IPS-NIHi11 (cell line): Measurements from ENCODE around the gene MSI2.

Source experiments
- DNase-seq: peaks from one replicate; pipeline ENCODE4 v3.0.0; 2012; ENCODE audit warnings: mixed read lengths, low spot score

The MSI2 gene

DNA sequence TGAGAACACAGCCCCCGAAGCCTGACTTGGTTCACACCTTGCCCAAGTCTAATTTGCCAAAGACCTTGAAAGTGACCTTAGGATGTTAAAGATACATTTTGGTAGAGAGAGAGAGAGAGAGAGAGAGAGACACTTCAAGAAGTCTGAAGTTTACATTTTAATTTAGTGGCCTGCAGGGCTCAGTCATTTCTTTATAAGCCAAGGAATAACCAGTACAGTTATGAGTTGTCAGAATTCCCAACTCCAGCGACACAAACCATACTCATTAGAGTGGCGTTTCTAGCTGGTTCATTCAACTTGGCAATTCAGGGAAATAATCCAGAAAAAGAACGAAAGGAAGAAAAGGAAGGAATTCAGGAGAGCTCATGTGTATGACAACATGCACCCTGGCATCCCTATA is 284.7 kb downstream of the MSI2 start:
- DNase-seq = no peak

DNA sequence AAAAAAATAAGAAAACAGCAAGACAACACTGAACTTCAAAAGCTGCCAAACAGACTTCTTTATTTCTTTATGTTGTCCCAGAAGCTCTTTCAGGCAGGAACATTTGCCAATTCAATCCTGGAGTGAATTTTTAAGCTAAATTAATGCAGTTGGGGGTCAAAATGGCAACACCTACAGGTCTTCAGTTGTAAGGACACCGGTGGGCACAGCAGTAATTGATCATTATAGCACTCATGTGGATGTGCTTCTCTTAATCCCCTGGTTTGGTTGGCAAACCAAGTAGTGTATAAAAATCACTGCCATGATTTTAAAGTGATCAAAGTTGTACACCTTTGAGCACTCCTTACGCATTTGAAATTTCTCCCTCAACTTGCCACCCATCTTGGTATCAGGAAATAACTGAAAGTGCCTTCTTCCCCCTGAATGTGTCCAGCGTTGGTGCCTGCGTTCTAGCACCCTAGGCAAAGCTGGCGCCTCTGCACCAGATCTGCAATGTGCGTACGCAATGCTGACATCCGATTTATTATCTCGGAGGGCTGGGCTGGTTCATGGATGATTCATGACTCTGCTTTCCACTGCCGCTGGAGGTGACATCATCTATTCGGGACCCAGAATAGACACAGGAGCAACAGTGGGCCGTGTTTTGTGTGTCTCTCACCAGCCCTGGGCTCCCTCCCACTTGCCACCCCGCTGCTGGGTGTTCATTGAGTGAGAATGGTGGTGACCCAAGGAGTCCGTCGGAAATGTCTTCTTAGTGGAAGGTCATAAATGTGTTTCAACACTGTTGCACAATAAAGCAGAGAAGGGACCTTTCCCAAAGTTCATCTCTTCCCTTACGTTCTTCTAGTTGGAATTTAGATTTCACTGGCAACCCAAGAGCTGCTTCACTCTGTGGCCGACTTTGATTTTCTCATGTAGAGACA is 285.4 kb downstream of the MSI2 start:
- no peak for DNase-seq

DNA sequence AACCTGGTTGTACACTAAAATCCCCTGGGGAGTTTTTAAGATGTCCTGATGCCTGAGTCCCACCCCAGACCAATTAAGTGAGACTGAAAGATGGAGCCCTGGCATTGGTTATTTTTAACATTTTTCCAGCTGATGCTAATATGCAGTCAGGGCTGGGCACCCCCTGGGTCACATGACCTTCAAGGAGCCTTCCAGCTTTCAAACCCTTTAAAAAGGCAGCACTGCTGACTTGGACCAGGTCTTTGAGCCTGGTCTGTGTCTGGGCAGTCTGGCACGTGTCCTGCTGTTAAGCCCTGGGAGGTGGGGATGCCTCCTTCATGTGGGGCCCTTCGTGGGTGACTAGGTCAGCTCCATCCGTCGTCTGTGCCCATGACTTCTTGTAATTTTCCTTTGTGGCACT is 286.2 kb downstream of the MSI2 start:
- no peak for DNase-seq

DNA sequence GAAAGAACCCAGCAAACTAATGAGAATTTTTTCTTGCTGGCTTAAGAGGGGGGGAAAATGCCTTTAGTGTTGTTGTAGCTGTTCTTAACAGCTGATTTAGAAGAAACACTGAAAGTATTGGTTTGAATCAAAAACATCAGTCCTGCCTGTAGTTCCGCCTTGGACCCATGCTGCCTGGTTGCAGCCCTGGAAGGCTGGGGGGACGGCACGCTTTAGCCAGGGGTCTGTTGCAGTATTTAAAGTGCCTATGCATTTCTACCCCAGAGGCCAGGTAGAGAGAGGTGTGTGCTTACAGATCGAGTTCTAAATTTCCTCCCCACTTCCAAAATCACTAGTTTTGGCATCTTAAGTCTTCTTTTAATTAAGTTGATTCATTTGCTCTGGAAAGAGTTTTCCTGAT is 286.9 kb downstream of the MSI2 start:
- no peak for DNase-seq

DNA sequence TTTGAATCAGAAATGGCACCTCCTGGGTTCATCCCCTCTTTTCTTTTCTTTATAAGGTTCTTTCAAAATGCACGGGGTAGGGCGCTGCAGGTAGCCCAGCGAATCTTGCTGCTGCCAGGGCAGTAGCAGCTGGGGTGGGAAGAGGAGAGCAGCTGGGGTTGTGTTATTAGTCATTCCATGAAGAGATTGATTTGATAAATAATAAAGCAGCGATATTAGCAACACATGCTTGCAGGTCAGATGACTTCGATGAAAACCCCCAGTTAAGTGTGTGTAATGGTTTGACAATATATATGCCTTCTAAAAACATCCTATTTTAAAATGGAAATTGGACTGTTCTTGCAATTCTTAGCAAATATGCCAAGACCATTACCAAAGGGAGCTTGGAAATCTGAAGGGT is 288.1 kb downstream of the MSI2 start:
- DNase-seq = no peak

DNA sequence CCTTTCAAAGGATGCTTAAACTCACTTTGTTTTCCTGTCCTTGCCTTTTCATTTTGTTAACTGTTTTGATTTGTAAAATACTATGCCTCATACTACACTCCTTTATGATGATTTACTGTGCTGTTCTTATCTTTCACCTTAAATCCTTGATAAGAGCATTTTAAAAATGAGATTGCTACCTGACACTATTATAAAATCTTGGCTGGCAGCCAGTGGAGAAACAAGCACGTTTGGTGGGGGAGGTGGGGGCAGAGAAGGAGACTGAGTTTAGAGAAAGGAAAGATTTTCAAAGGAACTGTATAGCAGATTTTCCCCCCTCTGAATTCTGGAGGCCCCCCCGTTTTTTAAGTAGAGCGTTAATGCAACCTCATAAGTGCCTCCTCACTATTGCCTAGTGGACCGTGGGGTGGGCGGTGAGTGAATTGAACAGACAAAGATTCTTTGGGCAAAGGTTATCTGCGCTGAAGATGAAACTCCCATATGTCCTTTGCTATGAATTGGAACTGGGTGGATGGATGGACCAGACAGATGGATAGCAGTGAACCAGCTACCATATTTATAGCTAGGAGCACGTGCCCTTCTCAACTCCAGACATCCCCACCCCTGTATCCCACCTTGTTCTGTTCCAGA is 288.6 kb downstream of the MSI2 start:
- no peak for DNase-seq

DNA sequence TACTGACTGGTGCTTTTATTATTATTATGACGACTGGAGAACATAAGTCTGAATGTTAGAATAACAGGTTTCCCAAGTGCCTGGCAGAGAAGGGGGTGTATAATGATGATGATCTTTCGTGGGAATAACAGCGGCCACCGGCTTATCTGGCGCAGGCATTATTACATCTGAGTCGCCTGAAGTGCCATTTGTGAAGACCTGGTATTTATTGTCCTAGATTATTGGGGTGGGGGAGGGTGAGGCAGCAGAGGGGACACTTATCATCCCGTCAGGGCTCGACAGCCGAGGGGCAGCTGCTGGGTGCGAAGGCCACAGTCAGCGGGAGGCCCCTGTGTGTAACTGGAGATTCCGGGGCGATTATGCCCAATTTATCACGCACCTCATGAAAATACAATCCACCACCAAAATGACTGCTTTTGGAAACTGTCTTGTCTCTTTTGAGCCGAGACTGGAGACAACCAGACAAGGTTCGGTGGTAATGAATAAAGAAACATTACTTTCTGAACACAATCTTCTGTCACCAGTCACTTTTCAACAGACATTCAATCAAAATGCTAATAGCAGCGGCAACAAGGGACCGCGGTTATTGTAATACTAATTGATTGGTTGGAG is 289.5 kb downstream of the MSI2 start:
- no peak for DNase-seq

DNA sequence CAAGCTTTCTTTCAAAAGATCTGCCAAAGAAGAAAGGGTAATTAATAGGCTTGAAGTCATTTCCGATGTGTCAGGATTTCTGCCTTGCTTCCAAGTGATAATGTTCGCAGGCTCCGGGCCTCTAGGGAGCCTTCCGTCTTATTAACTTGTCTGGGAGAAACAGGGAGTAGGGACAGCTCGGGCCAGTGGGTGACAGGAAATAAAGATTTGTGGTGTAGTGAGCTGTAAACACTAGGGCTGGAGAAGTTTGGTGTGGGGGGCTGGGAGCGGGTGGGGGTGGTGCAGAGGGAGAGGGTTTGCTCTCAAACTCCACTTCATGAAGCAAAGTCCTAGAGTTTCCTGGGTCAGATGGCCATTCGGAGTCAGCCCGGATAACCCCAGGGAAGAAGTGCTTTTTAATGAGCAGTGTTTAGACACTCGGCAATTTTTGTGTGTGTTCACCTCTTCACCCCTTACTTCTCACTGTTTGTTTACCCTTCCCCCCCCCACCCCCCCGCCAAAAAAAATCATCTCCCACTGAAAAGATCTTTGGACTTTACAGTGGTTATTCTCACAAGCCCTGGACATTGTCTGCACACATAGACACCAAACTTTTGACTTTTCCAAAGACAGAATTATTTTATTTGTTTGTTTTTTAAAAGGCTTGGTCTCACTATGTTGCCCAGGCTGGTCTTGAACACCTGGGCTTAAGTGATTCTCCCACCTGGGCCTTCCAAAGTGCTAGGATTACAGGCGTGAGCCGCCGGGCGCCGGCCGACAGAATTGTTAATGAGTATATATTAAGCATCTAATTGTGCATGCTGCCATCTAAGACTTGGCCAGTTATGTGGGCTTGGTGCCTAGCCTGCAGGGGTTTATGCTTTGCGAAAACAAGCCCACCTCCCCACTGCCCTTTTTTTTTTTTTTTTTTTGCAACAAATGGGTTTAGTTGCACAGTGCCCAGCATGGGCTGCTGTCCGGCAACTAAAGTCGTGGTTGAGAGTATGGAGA is 292.4 kb downstream of the MSI2 start:
- no peak for DNase-seq

DNA sequence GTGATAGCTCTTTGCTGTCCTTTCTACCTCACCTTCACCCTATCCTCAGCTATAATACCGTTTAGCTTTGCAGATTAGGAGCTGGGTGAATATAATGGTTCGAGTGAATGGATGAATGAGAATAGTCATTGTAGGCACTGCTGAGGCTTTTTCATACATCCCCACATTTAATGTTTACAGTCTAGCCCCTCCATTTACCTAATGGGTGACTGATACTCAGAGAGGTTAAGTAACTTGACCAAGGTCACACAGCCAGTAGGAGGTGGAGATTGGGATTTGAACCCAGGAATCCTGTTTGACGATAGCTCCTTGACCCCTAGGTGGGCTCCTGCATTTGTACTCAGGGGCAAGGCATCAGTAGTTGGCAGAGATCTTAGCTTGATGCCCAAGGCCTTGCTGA is 293.1 kb downstream of the MSI2 start:
- no peak for DNase-seq

DNA sequence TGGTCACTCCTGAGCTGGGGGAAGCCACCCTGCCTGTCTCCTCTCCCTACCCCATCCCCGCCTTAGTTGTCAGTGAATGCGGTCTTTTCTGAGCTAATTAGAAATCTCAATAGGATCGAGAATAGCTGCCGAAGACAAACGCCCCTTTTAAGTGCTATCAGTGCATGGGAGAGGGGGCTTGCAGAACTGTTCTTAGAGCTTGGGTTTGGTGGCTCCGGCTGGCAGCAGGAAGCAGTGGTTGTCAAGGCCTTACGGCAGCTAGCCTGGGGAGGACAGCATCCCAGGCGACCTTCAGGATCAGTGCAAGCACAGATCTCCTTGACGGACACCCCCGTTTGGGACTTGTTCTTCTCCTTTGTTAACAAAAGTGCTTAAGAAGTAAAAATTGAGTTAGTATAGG is 293.7 kb downstream of the MSI2 start:
- DNase-seq = no peak

DNA sequence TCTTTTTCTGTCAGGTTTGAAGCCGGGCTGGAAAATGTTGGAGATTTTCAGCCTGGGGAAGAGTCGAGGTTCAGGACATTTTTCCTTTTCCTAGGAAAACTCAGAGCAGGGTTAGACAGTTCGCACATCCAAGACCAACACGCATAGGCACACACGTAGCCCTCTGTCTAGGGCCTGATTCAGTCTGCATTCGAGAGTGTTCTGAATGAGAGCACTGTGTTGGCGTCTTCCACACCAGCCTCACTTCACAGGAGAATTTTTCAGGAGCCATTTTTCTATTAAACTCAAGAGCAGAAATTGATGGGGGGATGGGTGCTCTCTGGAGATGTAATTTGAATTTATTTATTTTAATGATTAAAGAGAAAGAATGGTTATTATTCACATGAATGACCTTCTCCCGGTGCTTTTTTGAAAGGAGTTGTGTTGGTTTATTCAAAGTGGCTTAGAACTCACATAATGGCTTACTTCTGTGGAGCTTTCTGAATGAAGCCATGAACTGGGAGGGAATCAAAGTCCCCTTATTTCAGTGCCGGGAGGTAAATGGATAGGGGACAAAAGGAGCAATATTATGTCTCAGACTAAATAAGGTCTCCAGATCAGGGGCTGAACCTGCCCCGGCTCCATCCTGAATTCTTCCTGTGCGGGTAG is 294.5 kb downstream of the MSI2 start:
- DNase-seq = no peak

DNA sequence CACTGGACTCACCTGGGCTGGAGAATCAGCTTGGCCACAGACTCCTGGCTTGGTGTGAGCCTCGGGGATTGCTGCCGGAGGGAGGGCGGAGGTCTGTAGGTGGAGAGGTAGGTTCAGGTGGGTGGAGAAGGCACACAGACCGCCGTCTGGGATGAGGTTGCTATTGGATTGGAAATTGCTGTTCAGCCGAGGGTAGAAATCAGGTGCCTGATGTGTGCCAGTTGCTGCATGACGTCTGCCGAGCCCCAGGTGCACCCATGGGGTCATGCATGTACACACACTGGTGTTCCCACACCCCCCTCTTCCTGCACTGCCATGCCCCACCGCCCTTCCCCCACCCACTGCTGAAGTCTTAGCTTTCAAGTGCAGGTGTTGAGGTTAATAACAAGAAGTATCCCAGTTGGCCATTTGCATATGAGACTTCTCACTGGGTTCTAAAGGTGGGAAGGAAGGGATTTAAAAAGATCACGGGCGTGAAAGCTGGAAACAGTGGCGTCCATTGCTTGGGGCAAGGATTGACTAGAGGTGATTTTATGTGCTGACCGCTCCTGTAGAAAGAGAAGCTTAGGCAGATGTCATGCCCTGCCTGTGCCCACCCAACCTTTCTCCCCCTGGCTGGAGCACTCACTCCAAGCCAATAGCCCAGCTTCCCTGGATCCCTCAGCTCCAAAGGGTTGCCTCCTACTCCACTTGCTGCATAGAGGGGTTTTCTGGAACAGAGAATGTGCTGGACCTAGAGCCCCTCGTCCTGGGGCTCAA is 295.2 kb downstream of the MSI2 start:
- no peak for DNase-seq

DNA sequence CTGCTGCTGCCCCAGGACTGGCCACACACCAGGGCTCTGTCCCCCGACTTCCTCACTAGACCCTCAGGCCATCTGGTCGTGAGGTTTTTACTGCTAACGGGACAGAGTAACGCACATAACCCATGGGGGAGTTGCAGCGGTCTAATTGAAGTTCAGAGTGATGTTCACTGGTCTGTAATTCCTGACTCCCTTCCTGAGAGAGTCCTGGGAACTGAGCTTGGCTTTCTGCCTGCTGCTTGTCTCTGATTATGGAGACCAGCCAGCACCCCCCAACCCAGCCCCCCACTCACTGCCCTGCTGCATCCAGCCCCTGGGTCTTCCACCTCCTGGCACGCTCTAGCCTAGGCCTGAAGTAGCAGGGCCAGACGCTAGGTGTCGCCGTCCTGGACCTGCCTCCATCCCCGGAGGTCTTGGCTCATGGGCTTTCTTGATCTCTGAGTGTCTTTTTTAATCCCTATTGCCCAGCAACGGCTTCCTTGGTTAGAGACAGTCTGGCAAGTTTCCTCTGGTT is 295.8 kb downstream of the MSI2 start:
- DNase-seq = peak; percentile 69

DNA sequence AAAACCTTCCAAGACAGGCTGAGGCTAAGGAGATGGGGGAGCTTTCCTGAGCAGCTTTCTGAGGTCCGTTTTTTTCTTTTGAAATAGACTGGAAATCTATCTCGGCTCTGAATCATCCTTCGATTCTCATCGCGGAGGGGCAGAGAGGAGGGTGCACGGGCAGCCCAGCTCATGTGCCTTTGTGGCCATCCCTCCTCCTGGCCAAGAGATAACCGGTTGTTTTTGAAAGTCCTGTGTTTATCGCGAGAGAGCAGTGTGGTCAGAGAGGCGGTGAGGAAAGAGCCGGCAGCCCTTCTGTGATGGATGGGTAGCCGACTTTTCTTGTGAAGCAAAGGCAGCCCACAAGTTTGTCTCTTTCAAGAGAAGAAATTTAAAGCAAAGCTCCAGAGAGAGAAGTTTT is 297.2 kb downstream of the MSI2 start:
- no peak for DNase-seq

DNA sequence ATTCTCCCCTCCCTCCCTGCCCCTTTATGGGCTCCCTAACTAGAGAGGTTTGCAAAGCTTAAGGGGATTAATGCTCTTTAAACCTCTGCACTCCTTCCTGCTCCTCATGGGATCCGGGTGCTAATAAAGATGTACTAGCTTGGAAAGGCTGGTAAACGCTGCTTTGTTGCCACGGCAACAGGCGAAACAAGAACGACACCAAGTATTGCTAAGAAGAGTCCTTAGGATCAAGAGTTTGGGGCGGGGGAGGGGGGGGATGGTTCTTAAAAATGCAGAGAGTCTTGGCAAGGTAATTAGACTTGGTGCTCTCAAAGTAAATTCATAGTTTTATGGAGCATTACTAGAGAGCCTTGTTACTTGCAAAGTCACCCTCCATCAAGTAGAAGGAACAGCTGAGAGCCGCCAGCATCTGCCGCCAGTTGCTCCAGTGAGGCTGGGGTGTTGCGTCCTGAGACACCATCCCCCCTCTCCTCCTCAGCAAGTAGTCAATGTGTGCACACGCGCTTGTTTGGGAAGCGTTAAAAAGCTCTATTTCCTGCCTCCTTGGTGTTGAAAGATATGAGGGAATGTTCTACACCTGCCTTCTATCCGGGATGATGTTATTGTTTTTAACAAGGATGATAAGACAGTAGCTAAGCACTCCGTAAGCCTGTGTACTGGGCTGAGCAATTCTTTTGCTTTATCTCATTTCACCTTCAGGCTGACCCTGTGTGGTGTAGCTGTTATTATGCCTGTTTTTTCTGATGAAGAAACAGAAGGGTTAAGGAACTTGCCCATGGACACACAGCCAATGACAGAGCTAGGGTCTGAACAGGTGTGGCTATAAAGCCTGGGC is 297.9 kb downstream of the MSI2 start:
- DNase-seq = peak; percentile 47

DNA sequence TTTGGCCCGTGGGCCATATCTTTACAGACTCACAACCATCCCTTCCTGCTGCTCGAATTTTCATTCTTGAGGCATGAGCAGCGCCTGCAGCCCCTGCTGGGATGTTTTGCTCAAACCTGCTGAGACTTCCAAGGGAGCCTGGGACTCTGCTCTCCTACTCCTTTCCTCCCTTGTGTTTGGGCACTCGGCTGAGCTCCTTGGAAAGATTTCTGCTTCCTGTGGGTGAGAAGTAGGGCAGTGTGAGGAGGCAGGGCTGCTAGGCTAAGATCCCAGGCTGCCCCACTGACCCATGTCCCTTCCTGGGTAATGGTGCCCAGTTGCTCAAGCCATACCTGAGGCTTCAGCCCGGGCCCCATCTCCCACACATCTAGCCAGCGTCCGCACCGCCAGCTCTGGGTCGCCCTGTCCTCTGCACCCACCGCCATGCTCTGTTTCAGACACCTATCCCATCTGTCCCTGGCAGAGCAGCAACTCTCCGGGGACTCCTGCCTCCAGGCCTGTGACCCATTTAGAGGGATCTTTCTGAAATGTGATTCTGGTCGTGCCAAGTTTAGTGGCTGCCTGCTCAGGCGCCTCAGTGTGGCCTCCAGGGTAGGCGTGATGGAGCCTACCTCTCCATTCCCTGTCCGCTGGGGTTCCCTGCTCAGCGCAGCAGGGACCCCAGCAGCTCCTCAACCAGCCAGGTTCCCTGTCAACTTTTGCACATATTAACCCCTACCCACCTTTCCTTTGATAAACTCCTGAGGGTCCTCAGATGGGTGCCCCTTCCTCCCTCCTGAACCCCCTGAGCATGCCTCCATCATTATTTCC is 298.7 kb downstream of the MSI2 start:
- DNase-seq = no peak

DNA sequence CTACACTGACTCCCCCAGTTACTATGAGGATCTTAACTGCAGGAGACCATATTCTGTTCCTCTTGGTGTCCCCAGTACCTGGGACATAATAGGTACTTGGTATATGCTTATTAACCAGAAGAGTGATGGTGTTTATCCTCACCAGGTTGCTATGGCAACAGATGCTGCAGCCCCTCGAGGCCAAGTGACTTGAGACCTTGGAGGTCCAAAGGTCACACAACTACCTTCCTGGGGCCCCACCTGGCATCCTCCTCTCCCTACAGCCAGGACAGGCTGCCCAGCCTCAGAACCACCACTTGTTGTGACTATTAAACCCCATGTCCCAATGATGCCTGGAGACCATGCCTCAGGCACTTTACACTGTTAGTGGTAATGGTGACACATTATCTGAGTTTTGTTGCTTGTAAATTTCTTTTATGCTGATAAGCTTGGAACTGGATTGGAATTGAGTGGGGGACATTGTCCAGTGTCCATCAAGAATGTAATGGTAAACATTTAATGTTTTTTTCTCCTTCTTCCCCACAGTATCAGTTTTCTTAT is 299.4 kb downstream of the MSI2 start:
- no peak for DNase-seq

DNA sequence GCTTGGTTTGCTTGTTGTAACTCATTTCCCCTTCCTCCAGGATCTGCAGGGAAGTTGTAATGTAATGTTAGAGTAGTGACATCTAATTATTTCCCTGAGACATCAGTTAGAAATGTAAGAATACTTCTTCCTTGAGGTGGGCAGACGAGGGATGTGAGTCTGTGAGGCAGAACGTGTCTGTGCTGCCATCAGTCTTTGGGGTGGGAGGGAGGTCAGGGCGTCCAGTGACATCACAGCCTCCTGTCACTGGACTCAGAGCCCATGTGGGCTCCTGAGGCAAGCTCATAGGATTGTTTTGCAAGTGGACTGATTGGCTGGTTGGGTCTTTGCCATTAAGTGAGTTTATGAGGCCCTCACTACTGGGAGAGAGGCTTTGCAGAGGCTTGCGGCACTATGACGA is 300.0 kb downstream of the MSI2 start:
- DNase-seq = no peak
